GM19395 (cell line): Measurements from ENCODE around the gene KLF13.

Experiments
- ATAC-seq: cut with Tn5 transposase; IDR thresholded peaks from one replicate; pipeline ENCODE4 v1.9.1; 2021; ENCODE audit warnings: mild to moderate bottlenecking, moderate library complexity; ENCODE audit not compliant: unreplicated experiment

KLF13 gene

DNA sequence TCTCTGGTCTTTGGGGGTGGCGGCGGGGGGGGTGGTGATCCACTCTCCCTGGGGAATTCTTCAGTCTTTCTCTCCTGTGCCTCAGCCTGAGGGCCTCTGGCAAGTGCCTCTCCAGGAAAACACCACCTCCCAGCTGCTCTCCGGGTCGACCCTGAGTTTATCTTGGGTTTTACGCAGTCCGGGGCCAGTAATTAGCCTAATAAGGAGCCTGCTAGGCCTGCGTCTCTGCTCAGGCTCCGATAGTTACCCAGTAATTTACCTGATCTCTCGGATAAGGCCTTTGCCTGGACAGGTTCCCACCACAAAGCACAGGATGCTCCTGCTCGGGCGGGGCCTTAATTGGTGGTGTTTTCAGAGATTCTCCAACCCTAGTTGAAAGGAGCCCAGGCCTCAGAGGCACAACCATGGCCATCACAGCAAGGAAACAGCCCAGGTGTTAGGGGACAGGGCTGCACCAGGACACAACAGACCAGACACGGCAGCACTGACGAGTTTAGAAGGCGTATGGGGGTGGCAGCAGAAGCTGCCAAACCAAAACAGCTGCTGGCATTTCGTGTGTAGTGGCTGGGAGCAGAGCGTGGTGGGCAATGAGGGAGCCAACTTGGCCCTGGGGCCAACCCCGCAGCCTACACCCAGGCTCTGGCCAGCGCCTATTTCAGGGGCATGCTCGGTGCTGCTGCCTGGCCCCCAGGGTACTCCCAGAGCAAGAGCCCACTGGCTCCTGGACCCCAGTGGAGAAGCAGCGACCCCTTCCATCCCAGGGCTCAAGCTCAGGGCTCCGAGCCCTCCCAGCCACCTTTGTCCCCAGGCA lies 71.4 kb downstream of the KLF13 start:
- no peak for ATAC-seq

DNA sequence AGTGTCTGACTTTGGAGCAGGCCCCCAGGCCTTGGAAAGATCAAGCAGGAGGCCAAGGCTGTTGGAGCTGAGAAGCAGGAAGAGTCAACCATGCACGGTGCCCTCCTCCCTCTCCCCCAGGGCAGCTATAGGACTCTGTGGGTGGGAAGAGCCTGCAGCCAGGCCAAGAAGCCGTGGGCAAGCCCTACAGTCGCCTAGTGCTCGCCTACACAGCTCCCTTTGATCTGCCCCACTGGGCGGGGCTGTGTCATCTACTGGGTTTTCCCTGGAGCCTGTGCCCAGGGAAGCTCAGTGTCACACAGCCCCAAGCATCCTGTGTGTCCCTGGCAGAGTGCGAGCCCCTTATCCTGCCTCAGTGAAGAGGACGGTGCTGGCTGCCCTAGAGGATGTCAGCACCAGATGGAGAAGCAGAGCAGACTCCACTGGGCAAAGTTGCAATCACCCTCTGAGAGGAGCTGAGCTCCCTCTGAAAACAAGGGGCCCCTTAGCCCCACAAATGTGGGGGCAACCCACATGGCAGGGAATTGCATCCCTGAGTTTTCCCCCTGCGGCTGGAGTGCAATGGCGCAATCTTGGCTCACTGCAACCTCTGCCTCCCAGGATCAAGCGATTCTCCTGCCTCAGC lies 72.2 kb downstream of the KLF13 start:
- ATAC-seq, result no peak

DNA sequence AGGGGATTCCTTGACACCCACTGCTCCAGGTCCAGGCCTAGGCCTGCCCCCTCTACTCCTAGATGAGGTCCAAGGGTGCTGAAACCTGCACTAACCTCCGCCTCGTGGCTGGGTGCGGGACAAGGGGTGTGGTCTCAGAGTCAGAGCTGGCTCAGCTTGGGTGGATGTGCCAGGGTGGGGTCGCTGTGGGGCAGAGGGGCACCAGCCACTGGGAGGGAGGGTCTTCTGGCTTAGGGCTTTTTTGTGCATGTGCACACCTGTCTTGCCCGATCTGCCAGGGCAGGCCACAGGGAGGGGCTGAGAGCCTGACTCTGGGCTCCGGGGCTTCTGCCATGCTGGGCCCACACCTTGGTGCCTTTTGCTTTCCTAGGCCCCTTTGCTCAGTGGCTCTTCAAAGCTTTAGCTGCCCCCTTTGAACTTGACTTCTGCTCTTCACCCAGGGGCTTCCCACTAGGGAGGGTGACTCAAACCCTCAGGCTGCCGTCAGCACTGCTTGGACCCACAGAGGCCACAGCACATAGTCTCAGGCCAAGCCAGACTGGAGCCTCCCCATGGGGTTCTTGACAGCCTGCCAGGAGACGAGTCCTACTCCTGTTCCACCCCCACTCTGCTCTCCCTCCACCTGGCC lies 73.0 kb downstream of the KLF13 start:
- ATAC-seq, result no peak

DNA sequence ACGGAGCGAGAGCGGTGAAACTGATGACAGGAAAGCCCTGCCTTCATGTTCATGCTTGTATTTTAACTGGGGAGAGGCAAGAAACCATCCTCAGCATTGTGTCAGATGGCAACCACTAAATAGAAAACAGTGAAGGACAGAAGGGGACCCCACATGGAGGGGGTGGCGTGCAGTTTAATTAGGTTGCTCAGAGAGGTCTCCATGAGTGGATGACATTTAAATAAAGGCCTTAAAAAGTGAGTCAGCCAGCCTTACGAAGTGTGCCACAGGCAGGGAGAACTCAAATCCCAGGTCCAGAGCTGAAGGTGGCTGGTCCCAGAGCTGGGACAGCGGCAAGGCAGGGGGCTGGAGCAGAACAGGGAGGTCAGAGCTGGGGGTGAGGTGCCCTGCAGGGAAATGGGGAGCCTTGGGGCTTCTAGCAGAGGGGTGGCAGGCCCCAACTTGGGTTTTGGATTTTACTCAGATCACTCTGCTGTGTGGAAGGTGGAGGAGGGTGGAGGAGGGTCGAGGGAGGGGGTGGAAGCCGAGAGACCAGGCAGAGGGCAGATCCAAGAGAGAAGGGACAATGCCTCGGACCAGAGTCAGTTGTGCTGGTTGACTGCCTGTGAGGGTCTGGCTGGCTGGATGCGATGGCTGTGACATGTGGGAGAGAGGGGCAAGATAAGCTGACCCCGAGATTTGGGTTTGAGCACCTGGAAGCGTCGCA lies 73.7 kb downstream of the KLF13 start:
- no peak for ATAC-seq

DNA sequence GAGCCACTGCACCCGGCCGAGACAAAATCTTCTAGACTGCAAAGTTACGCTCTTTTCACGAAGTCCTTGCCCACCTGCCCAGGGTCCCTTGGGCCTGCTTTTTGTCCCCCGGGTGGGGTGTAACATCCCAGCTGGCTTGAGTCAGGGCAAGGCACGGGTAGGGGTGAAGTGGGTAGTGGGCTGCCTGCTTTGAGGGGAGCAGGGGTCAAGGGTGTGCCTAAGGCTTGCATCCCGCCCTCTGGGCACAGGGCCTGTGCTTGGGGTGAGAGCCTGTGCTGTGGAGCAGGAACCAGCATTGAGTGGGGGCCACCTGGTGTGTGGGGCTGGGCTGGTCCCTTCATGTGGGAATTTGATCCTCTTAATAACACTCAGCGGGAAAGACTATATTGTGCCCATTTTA lies 74.6 kb downstream of the KLF13 start:
- no peak for ATAC-seq

DNA sequence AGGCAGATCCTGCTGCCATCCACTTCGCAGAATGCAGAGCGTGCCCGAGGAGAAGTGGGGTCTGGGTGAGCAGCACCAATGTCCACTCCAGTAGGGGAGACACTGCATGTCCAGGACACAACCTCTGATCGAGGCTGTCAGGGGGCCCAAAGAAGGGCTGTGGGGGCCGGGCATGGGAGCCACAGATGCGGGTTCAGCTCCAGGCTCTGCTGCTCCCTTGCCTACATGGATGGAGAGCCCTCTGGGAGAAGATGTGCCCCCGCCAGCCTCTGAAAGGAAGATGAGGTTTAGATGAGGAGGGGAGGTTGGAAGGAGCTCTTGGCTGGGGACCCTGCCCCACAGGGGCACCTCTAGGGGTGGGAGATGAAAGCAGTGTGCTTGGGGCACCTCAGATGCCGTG lies 75.4 kb downstream of the KLF13 start:
- no peak for ATAC-seq

DNA sequence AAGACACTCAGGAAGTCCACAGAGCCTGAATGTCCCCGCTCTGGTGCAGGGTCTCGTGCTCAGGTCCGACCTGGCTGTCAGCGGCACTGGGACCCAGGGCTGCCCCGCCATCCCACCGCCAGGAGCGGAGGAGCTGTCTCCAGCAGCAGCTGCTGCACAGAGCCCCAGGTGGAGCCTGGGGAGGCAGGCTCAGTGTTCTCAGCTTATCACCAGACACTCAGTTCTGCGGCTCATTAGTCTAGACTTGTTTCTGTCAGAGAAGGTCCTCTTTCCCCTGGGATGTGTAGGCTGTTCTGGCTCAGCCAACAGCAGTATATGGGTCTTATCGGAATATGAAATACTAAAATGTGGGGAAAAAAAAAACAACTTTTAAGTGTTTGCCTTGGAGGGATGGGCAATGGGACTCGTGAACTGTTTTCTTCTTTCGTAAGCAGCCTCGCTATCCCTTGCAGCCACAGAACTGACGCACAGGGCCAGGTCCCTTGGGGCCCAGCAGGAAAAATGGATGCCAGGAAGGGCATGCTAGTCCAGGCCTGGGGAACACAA lies 75.9 kb downstream of the KLF13 start:
- ATAC-seq, result no peak

DNA sequence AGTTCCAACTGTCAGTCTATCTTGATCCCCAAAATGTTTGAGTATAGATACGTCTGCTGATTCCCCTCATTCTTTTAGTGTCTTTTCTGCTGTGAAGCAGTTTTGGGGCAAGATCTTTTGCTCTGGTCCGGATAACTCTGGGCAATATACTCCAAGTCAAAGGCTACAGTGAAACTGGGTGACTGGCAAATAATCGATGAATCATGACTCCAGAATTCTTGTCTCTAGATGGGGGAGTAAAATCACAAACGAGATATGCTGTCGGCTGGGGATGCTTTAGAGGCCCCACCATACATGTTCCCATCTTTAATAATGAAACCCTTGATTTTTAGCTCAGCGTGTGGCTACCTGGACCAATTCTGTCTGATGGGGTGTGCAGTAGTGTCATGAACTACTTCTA lies 76.5 kb downstream of the KLF13 start:
- ATAC-seq, result no peak

DNA sequence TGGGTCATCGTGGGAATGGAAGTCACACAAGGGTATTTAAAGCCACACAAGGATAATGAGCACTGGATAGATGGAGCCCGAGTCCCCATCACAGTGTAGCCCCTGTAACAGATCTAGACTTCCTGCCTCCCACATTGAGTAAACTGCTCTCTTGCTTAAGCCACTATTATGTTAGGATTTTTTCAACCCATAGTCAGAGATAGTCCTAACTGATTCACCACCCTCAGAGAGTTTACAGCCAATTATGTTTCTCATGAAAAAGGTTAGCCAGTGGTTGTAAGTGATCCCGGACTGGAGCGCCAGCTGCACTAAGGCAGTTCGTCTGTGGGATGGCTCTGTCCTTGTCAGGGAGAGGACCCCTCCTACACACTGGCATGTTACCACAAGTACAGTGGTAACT lies 77.0 kb downstream of the KLF13 start:
- ATAC-seq, result no peak

DNA sequence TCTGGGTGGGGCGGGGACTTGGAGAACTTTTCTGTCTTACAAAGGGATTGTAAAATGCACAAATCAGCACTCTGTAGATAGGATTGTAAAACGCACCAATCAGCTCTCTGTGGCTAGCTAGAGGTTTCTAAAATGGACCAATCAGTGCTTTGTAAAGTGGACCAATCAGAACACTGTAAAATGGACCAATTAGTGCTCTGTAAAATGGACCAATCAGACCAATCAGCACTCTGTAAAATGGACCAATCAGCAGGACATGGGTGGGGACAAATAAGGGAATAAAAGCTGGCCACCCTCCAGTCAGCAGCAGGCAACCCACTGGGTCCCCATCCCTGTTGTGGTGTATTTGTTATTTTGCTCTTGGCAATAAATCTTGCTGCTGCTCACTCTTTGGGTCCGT lies 77.7 kb downstream of the KLF13 start:
- no peak for ATAC-seq

DNA sequence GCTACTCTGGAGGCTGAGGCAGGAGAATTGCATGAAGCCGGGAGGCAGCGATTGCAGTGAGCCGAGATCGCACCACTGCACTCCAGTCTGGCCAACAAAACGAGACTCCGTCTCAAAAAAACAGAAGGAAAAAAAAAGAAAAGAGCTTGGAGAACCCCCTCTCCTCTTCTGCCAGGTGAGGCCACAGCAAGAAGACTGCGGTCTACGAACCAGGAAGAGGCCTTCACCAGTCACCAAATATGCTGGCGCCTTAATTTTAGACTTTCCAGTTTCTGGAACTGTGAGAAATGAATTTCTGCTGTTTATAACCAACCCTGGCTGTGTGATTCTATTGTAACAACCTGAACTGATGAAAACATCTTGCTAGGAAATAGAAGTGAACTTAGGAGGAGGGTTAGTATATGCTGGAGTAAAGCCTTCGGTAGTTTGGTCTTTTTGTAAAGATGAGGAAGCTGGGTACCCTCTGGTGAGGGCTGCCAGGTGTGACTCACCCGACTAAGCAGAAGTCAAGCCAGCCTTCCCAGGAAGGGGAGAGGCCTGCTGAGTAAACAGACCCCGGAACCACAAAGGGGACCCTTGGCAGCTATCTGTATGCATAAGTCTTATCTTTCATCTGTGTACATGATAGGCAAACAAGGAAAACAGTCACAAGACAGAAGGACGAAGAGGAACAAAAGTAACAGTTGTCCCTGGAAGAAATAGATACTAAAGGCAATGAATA lies 78.7 kb downstream of the KLF13 start:
- ATAC-seq, result no peak

DNA sequence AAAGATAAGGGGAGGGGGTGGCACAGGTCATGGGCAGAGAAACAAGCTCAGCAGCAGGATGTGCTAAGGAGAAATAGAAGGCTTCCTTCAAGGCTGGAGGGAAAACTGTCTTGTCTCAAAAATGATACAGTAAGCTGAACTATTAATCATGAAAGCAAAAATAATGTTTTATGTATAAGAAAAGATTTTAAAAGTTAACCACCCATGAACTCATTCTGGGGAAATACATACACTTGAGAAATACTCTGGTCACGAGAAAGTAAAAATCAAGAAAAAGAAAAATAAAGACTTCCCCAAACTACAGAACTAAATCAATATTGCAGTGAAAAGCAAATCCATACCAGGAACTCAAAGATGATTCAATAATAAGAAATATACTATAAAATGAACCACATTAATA lies 80.7 kb downstream of the KLF13 start:
- ATAC-seq, result no peak

DNA sequence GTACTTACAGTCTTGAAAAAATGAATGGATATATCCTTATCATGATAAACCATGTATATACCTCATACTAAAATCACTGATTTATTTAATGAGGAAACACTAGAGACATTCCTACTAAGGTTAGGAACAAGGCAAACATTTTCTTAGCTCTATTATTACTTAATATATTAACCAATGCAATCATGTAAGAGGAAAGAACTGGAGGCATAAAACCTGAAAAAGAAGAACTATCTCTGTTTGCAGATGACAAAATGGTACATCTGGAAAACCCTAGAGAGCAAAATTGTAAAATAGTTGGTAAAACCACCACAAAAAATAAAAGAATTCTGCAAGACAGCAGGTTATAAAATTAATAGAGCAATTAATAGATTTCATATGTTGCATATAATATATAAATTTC lies 81.2 kb downstream of the KLF13 start:
- no peak for ATAC-seq

DNA sequence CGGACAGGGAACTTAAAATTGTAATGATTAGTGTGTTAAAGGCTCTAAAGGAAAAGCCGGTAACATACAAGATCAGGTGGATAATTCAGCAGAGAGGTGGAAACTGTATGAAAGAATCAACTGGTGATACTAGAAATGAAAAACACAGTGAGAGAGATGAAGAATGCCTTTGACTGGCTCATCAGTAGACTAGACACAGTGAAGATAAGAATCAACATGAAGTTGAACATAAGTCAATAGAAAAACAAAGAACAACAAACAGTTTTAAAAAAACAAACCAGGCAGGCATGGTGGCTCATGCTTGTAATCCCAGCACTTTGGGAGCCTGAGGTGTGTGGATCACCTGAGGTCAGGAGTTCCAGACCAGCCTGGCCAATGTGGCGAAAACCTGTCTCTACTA lies 82.1 kb downstream of the KLF13 start:
- ATAC-seq, result no peak

DNA sequence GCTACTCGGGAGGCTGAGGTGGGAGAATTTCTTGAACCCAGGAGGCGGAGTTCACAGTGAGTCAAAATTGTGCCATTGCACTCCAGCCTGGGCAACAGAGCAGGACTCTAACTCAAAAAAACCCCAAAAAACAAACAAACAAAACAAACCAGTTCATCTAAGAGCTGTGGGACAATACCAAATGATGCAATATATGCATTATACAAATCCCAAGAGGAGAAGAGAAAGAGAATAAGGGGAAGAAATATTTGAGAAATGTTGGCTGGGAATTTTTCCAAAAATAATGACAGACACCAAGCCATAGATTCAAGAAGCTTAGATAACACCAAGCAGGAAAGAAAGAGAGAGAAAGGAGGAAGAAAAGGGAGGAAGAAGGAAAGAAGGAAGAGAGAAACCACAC lies 82.5 kb downstream of the KLF13 start:
- no peak for ATAC-seq

DNA sequence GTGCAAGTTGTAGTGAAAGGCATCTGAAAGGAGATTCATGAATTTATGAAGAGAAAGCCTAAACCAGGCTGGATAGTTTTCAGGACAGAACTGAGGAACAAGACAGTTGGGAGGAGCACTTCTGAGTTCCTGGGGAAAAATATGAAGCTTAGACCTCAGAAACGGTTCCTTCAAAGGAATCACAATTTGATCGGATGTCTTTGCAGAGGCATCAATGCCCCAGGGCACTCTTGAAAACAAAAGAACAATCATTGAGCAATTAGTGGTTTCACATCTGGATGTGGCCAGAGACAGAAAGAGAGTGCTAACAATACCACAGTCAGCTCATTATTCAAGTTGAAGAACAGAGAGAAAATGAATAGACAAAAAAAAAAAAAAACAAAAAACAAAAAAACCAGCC lies 86.2 kb downstream of the KLF13 start:
- no peak for ATAC-seq

DNA sequence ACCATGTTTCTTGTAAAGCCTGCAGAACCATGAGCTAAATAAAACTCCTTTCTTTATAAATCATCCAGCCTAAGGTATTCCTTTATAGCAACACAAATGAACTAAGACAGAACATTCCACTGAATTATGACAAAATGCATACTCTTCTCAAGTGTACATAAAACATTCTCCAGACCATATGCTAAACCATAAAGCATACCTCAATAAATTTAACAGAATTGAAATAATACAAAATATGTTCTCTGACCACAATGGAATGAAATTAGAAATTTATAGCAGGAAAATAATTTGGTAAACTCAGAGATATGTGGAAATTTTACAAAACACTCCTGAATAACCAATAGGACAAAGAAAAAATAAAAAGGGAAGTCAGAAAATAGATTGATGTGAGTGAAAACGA lies 88.6 kb downstream of the KLF13 start:
- no peak for ATAC-seq

DNA sequence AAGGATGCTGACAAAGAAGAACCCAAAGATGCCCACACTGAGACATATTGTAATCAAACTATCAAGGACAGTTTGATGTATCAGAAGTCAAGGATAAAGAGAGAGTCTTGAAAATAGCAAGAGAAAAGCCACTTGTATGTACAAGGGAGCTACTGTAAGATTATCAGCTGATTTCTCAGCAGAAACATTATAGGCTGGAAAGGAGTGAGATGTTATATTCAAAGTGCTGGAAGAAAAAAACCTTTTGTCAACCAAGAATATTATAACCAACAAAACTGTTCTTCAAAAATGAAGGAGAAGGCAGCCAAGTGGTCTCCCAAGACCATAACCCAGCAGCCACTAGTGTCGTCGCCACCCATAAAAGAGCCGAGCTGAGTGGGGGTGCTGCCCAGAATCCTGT lies 93.2 kb downstream of the KLF13 start:
- no peak for ATAC-seq

DNA sequence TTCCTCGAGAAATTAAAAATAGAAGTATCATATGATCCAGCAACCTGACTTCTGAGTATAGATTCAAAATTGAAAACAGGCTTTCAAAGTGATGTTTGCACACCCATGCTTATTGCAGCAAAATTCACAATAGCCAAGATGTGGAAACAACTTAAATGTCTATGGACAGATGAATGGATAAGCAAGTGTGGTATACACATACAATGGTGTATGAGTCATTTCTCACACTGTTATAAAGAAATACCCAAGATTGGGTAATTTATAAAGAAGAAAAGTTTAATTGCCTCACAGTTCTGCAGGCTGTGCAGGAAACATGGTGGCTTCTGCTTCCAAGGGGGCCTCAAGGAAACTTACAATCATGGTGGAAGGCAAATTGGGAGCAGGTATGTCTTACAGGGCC lies 100.8 kb downstream of the KLF13 start:
- no peak for ATAC-seq
